Subcutaneous abdominal adipose tissue (tissue), 5 donors: ENCODE measurements around the gene DCBLD1.

ENCODE experiments used
- H3K27ac ChIP-seq: one replicate; pipeline ENCODE4 v1.7.0; 2013; ENCODE audit warnings: low read depth, mild to moderate bottlenecking, inconsistent platforms, low read length, moderate library complexity
- H3K27me3 ChIP-seq, 5 donors: one replicate each; pipeline ENCODE4 v1.7.0; 2013; ENCODE audit warnings: low read length in 5 of 5, inconsistent platforms in 1 of 5; ENCODE audit not compliant: control insufficient read depth in 5 of 5, insufficient read depth in 4 of 5
- H3K36me3 ChIP-seq, 5 donors: one replicate each; pipeline ENCODE4 v1.7.0; 2013; ENCODE audit warnings: low read length in 5 of 5; ENCODE audit not compliant: control insufficient read depth in 5 of 5, insufficient read depth in 5 of 5
- H3K4me1 ChIP-seq, 5 donors: one replicate each; pipeline ENCODE4 v1.7.0; 2013; ENCODE audit warnings: low read length in 5 of 5, mild to moderate bottlenecking in 3 of 5, moderate library complexity in 1 of 5; ENCODE audit not compliant: control insufficient read depth in 5 of 5, insufficient read depth in 5 of 5
- H3K4me3 ChIP-seq, 5 donors: one replicate each; pipeline ENCODE4 v1.7.0; 2013; ENCODE audit warnings: low read length in 5 of 5, low read depth in 1 of 5
- H3K9ac ChIP-seq, 5 donors: one replicate each; pipeline ENCODE4 v1.7.0; 2013; ENCODE audit warnings: low read length in 5 of 5, mild to moderate bottlenecking in 4 of 5, moderate library complexity in 3 of 5
- H3K9me3 ChIP-seq, 5 donors: one replicate each; pipeline ENCODE4 v1.7.0; 2013; ENCODE audit warnings: low read length in 5 of 5; ENCODE audit not compliant: control insufficient read depth in 5 of 5
- donor health status: healthy.
- donor health status: healthy.
- donor health status: healthy.
- donor health status: healthy.
- donor health status: healthy.

The DCBLD1 gene

DNA sequence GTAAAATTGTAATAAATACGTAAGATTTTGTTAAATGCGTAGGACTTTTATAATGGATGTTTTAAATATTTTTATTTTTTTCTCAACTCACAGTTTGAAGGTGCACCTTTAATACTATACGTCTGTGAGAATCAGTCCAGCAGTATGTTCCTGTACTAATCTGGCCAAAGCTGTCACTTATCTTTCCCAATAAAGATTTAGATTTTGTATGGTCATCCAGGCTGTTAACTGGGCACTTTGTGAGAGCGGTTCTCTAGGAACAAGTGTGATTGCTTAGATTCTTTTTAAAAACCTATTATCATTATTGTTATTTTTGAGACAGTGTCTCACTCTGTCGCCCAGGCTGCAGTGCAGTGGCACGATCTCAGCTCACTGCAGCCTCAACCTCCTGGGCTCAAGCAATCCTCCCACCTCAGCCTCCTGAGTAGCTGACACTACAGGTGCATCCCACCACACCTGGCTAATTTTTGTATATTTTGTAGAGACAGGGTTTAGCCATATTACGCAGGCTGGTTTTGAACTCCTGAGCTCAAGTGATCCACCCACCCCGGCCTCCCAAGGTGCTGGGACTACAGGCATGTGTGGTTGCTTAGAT, 1.7 kb downstream of the DCBLD1 start:
- H3K27ac ChIP-seq, result peak overlapping the region; percentile 85
- H3K9ac ChIP-seq, result peak overlapping the region; percentile 76 to 93 (median 81)

DNA sequence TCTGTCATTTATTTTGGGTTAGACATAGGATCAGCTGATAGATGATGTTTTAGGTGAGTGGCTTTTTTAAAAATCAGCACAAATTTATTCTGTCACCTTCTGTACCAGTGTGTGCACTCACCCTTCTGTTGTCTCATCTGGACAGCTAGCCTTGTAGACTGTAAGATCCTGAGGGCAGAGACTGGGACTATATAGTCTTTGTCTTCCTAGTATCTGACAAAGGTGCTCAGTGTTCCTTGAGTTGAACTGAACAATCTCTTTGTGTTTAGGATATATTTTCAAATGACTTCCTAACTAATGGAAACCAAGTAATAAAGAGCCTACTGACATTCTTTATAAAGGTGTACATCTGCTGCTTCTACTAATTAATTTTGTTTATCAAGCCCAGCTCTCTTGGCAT, 3.0 kb downstream of the DCBLD1 start:
- Histone ChIP-seq H3K27me3 (no peaks in the 10 kb centered on the region), H3K4me1 (peaks cover 4 to 29% (median 28%) of the 10 kb centered on the region in 5 donors), H3K36me3 (no peaks in the 10 kb centered on the region), H3K9ac (no peak overlapping the region), H3K9me3 (no peaks in the 10 kb centered on the region), H3K4me3 (peak overlapping the region in 1 of 5 donors; percentile 90), H3K27ac (no peak overlapping the region)

More for the DNA sequence above, 1.7 kb downstream of the DCBLD1 start:
- Histone ChIP-seq H3K4me3 (peak overlapping the region; percentile 83 to 92 (median 90)), H3K36me3 (no peaks in the 10 kb centered on the region), H3K9me3 (no peaks in the 10 kb centered on the region), H3K27me3 (no peaks in the 10 kb centered on the region), H3K4me1 (peaks cover 4 to 29% (median 28%) of the 10 kb centered on the region in 5 donors)

DNA sequence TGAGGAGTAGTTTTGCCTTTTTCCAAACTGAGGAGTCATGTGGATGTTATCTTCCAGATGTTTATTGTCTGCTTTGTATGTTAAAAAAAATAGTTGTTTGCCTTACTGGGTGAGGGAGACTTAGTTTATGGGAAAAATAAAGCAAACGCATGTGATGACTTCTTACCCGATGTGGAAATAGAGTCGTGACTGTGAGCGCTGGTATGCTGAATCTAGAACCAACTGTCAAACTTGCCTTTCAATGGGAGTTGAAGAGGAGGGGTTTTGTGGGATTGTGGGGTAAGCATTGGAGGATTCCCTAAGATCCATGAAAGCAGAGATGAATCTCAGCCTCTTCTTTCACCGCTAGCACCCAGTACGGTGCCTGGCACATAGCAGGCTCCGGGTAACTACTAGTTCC, 5.3 kb downstream of the DCBLD1 start:
- Histone ChIP-seq H3K9ac (no peak overlapping the region), H3K9me3 (no peaks in the 10 kb centered on the region), H3K27ac (no peak overlapping the region), H3K4me1 (peaks cover 2 to 16% (median 16%) of the 10 kb centered on the region in 5 donors), H3K36me3 (no peaks in the 10 kb centered on the region), H3K27me3 (no peaks in the 10 kb centered on the region), H3K4me3 (no peak overlapping the region)

DNA sequence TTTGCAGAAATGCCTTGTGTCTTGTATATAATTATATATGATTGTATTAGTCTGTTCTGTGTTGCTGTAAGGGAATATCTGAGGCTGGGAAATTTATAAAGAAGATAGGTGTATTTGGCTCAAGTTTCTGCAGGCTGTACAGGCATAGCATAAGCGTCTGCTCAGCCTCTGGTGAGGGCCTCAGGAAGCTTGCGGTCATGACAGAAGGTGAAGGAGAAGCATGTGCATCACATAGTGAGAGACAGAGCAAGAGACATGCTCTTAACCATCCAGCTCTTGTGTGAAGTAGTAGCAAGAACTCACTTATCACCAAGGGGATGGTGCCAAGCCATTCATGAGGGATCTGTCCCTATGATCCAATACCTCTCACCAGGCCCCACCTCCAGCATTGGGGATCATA, 6.5 kb downstream of the DCBLD1 start:
- Histone ChIP-seq H3K36me3 (no peaks in the 10 kb centered on the region), H3K4me3 (no peak overlapping the region), H3K9ac (no peak overlapping the region), H3K27ac (no peak overlapping the region), H3K9me3 (no peaks in the 10 kb centered on the region), H3K4me1 (peaks cover 0 to 15% (median 6%) of the 10 kb centered on the region in 5 donors), H3K27me3 (no peaks in the 10 kb centered on the region)

DNA sequence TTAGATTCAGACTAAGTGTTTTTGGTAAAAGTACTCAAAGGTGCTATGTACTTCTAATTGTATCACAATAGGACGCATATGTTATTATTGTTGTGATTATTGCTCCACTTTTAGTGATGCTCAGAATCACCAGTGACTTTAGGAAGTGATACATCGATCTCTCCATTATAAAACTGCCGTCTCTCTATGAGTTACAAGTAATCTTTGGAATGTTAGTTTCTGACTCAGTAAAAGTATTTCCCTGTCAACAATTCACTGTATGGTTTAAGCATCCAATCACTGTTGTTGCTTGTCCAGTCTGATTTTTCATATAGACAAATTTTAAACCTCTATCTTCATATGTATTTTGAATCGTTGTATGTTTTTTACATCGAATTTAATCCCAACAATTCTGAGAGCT, 9.4 kb downstream of the DCBLD1 start:
- no peaks in the 10 kb centered on the region for H3K27me3 ChIP-seq
- no peak overlapping the region for H3K27ac ChIP-seq
- H3K4me1 ChIP-seq, result peaks cover 0 to 27% (median 7%) of the 10 kb centered on the region in 5 donors
- H3K9me3 ChIP-seq, result no peaks in the 10 kb centered on the region
- no peak overlapping the region for H3K4me3 ChIP-seq
- H3K36me3 ChIP-seq, result no peaks in the 10 kb centered on the region
- H3K9ac ChIP-seq, result no peak overlapping the region

DNA sequence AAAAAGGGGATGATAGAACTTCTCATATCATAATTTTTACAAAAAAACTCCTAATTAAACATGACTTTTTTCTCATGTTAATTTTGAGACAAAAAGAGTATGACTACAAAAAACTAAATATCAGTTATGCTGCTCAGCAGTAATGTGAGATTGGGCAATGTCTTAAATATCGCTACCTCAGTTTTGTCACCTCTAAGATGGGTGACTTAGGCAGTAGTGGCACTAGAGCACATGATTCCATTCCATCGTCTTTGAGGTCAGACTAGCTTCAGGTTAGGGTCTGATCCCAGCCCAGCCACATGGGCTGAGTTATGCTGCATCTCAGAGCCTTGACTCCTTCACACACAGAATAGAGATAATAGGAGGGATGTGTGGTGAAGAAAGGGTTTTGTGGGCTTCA, 11.0 kb downstream of the DCBLD1 start:
- Histone ChIP-seq H3K27me3 (no peaks in the 10 kb centered on the region), H3K27ac (no peak overlapping the region), H3K36me3 (no peaks in the 10 kb centered on the region), H3K4me3 (no peak overlapping the region), H3K4me1 (peaks cover 0 to 34% (median 7%) of the 10 kb centered on the region in 5 donors), H3K9ac (no peak overlapping the region), H3K9me3 (no peaks in the 10 kb centered on the region)

DNA sequence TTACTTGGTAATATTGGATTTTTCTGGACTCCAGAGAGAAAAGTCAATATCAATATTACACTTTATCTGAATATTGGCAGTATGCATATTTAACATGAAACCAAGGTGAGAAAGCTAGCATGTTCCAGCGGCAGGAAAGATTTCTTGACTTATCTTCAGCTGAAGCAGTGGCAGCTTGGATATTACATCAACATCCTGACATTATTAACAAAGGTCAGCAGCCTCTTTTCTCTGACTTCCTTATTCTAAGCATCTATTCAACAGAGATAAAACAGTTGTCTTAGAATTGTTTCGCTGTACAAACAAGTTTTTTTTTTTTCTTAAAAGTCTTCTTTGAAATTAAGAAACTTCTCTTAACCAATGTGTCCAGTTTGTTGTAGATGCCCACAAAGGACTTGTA, 11.8 kb downstream of the DCBLD1 start:
- Histone ChIP-seq H3K27ac (peak overlapping the region; percentile 31), H3K4me3 (peak overlapping the region in 1 of 5 donors; percentile 30), H3K9ac (no peak overlapping the region), H3K27me3 (no peaks in the 10 kb centered on the region), H3K36me3 (no peaks in the 10 kb centered on the region), H3K4me1 (peaks cover 0 to 38% (median 9%) of the 10 kb centered on the region in 5 donors), H3K9me3 (no peaks in the 10 kb centered on the region)

DNA sequence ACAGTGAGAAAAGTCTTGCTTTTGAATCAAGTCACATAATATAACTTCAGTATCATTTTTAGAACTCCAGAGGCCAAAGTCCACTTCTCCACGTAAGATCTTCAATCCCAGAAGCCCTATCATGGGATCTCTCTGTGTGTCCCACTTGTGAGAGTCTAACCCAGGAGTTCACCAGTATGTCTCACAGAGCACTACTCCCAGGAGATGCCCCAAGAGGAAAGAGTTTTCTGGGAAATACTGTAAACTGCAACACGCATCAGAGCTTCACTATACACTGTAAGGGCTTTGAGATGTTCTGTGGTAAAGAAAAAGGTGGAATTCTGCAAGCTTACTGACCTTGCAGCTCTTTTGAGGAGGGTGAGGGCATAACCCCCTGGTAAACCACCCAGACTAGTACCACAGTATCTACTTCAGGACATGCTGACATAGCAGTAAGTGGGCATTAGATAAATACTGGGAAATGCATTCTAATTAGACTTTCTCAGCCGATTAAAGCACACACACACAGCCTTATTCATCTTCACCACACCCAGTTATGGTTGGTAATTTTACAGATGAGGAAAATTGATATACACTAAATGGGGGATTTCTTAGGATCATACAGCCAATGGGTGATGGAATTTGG, 12.3 kb downstream of the DCBLD1 start:
- Histone ChIP-seq H3K9me3 (no peaks in the 10 kb centered on the region), H3K27me3 (no peaks in the 10 kb centered on the region), H3K36me3 (no peaks in the 10 kb centered on the region), H3K27ac (peak overlapping the region; percentile 31), H3K9ac (no peak overlapping the region), H3K4me1 (peaks cover 0 to 38% (median 9%) of the 10 kb centered on the region in 5 donors), H3K4me3 (no peak overlapping the region)

DNA sequence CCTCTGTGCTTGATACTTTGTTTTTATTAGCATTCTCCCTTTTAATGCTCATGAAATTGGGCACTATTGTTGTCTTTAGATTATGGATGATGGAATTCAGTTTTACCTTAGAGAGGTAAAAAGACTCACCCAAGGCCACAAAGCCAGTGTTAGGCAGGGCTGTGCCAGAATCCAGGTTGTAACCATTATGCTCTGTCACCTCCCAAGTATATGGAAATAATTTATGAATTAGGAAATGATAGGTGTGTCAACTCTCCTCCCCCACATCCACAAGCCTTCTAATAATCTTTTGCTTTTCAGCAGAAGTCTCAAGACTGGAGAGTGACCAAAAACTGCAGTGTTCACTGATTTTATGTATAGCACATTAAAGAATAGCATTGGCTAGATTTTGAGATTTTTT, 13.0 kb downstream of the DCBLD1 start:
- no peak overlapping the region for H3K4me3 ChIP-seq
- H3K9me3 ChIP-seq, result no peaks in the 10 kb centered on the region
- no peak overlapping the region for H3K9ac ChIP-seq
- no peaks in the 10 kb centered on the region for H3K36me3 ChIP-seq
- H3K27ac ChIP-seq, result peak overlapping the region; percentile 19
- peaks cover 0 to 38% (median 9%) of the 10 kb centered on the region in 5 donors for H3K4me1 ChIP-seq
- H3K27me3 ChIP-seq, result no peaks in the 10 kb centered on the region

DNA sequence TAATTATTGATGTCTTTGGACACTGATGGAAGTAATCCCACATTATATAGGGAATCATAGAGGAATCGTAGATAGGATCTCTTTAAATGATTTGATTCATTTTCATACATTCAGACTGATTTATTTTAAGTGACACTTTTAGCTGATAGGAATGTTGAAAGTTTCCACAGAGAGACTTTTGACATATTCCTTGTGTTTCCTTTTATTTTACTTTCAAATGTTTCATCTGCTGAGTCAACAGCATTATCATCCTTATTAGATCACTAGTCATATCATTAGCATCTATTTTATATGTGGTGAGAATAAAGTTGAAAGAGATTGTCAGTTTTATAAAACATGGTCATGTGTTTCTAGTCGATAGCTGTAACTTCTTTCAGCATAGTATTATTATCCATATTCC, 13.4 kb downstream of the DCBLD1 start:
- peaks cover 0 to 38% (median 9%) of the 10 kb centered on the region in 5 donors for H3K4me1 ChIP-seq
- H3K27me3 ChIP-seq, result no peaks in the 10 kb centered on the region
- peak overlapping the region; percentile 19 for H3K27ac ChIP-seq
- no peak overlapping the region for H3K4me3 ChIP-seq
- H3K9ac ChIP-seq, result no peak overlapping the region
- H3K9me3 ChIP-seq, result no peaks in the 10 kb centered on the region
- no peaks in the 10 kb centered on the region for H3K36me3 ChIP-seq
